CD14-positive monocyte (primary cell): Measurements from ENCODE around the gene DNAJA4. TPM values are rescaled to one million over a fixed set of nuclear protein-coding genes. Genes with fewer than 3 reads are reported as not detected.

Experiments used
- DNase-seq, 3 donors: peaks; one replicate each; pipeline ENCODE4 v3.0.0-alpha.2; 2011 to 2022
- H2AFZ ChIP-seq: 2 replicates; pipeline ENCODE4 v1.6.0; 2012; ENCODE audit warnings: mild to moderate bottlenecking, low read depth, low read length, inconsistent platforms; ENCODE audit not compliant: insufficient read depth, poor library complexity, severe bottlenecking
- H3K27ac ChIP-seq, 2 donors: 1 replicate in 1 of 2; 2 replicates in 1 of 2; pipeline ENCODE4 v1.5.1; 2012 to 2013; ENCODE audit warnings: low read length in 2 of 2, control low read depth in 1 of 2, inconsistent platforms in 1 of 2, low read depth in 1 of 2, mild to moderate bottlenecking in 1 of 2
- H3K27me3 ChIP-seq, 2 donors: one replicate each; pipeline versions ENCODE4 v1.6.0 to v1.6.1; 2011 to 2013; ENCODE audit warnings: low read length in 2 of 2; ENCODE audit not compliant: control insufficient read depth in 2 of 2, insufficient read depth in 2 of 2
- H3K36me3 ChIP-seq, 2 donors: replicated peaks in 1 of 2; 1 replicate in 1 of 2; 2 replicates in 1 of 2; pipeline versions ENCODE4 v1.5.1 to v1.6.1; 2012 to 2013; ENCODE audit warnings: low read length in 2 of 2, control low read depth in 1 of 2, inconsistent platforms in 1 of 2, mild to moderate bottlenecking in 1 of 2; ENCODE audit not compliant: insufficient read depth in 2 of 2, control insufficient read depth in 1 of 2
- H3K4me1 ChIP-seq, 2 donors: 1 replicate in 1 of 2; 2 replicates in 1 of 2; pipeline versions ENCODE4 v1.5.1 to v1.6.1; 2012 to 2013; ENCODE audit warnings: low read length in 2 of 2, control low read depth in 1 of 2, inconsistent platforms in 1 of 2, mild to moderate bottlenecking in 1 of 2, moderate library complexity in 1 of 2; ENCODE audit not compliant: insufficient read depth in 2 of 2, control insufficient read depth in 1 of 2
- H3K4me2 ChIP-seq: replicated peaks from 2 replicates; pipeline ENCODE3; 2012; ENCODE audit warnings: low read length, moderate library complexity, mild to moderate bottlenecking; ENCODE audit not compliant: poor library complexity, severe bottlenecking; ENCODE audit errors: extremely low read depth
- H3K4me3 ChIP-seq, 3 experiments: fragments of 200-600 bp in 1 of 3; sonication (generic) in 1 of 3; replicated peaks in 1 of 3; 1 replicate in 2 of 3; 2 replicates in 1 of 3; pipeline ENCODE4 v1.5.1; 2011 to 2013; ENCODE audit warnings: low read length in 3 of 3, mild to moderate bottlenecking in 3 of 3, control low read depth in 2 of 3, low read depth in 2 of 3, inconsistent platforms in 1 of 3, moderate library complexity in 1 of 3
- H3K79me2 ChIP-seq: 2 replicates; pipeline ENCODE4 v1.6.0; 2012; ENCODE audit warnings: mild to moderate bottlenecking, control low read depth, inconsistent platforms, low read length, moderate library complexity; ENCODE audit not compliant: insufficient read depth
- H3K9ac ChIP-seq: 2 replicates; pipeline ENCODE4 v1.6.0; 2017; ENCODE audit warnings: low read length, mild to moderate bottlenecking; ENCODE audit not compliant: insufficient read depth, poor library complexity, severe bottlenecking
- H3K9me3 ChIP-seq, 2 donors: replicated peaks in 1 of 2; 1 replicate in 1 of 2; 2 replicates in 1 of 2; pipeline versions ENCODE4 v1.5.1 to v1.6.1; 2012 to 2013; ENCODE audit warnings: low read length in 2 of 2, control low read depth in 1 of 2; ENCODE audit not compliant: control insufficient read depth in 1 of 2, insufficient read depth in 1 of 2
- H4K20me1 ChIP-seq: 2 replicates; pipeline ENCODE4 v1.6.0; 2012; ENCODE audit warnings: mild to moderate bottlenecking, low read length, control low read depth, moderate library complexity; ENCODE audit not compliant: insufficient read depth
- H3K27ac Mint-ChIP-seq, 7 donors: one replicate each; pipeline ENCODE4 v1.8.0; 2020; ENCODE audit warnings: mild to moderate bottlenecking in 7 of 7, mixed read lengths in 7 of 7, moderate library complexity in 6 of 7, inconsistent platforms in 2 of 7
- H3K27me3 Mint-ChIP-seq, 3 donors: one replicate each; pipeline ENCODE4 v1.8.0; 2021 to 2022; ENCODE audit warnings: low read depth in 3 of 3, mild to moderate bottlenecking in 3 of 3, mixed read lengths in 3 of 3, moderate library complexity in 3 of 3, inconsistent platforms in 1 of 3
- H3K36me3 Mint-ChIP-seq, 2 donors: one replicate each; pipeline ENCODE4 v1.8.0; 2020; ENCODE audit warnings: mixed read lengths in 2 of 2, inconsistent platforms in 1 of 2, mild to moderate bottlenecking in 1 of 2
- H3K4me1 Mint-ChIP-seq: one replicate; pipeline ENCODE4 v1.8.0; 2020; ENCODE audit warnings: mild to moderate bottlenecking, mixed read lengths
- H3K4me3 Mint-ChIP-seq, 2 donors: one replicate each; pipeline ENCODE4 v1.8.0; 2020; ENCODE audit warnings: mild to moderate bottlenecking in 2 of 2, mixed read lengths in 2 of 2, moderate library complexity in 1 of 2
- H3K9me3 Mint-ChIP-seq, 7 donors: one replicate each; pipeline ENCODE4 v1.8.0; 2020 to 2022; ENCODE audit warnings: mixed read lengths in 7 of 7, mild to moderate bottlenecking in 6 of 7, moderate library complexity in 6 of 7, inconsistent platforms in 2 of 7
- CTCF ChIP-seq: fragments of 200-600 bp; IDR thresholded peaks from one replicate; pipeline ENCODE4 v1.8.0; 2022; ENCODE audit warnings: antibody characterized with exemption, mild to moderate bottlenecking
- WGBS: methylation state at CpG from one replicate; pipeline ENCODE4 v1.1.5; 2013; ENCODE audit warnings: missing lambda C conversion rate; ENCODE audit not compliant: insufficient coverage; 5-methylcytosine and 5-hydroxymethylcytosine counted together
- intact Hi-C, 2 donors: fragments of 100-400 bp; cut with micrococcal nuclease; formaldehyde crosslinking; loops; one replicate each; pipeline versions ENCODE4 v1.15.0 to v1.15.1; 2023
- polyA plus RNA-seq, 3 donors: library from polyadenylated mRNA; depleted of rRNA in 1 of 3; unstranded in 2 of 3; stranded (reverse) in 1 of 3; fragments of 300-500 nt in 2 of 3; fragments of >200 nt in 1 of 3; fragmentation: Illumina TruSeq in 2 of 3; gene quantifications; 1 replicate in 2 of 3; 2 replicates in 1 of 3; pipeline ENCODE4 v1.2.3, GENCODE V29; 2012 to 2021

DNAJA4 gene
- polyA plus RNA-seq, 3 donors: 2.4 to 20.9 (median 2.5) TPM

GRCh38 chr15:78242128-78242527 is 22.2 kb upstream of the DNAJA4 start:
- H3K27me3 ChIP-seq: no peaks in the 10 kb centered on the region
- no peak overlapping the region for H3K4me3 ChIP-seq
- no peak overlapping the region for H3K27ac Mint-ChIP-seq
- H3K4me1 Mint-ChIP-seq: peaks cover 2% of the 10 kb centered on the region
- no peaks in the 10 kb centered on the region for H3K9me3 Mint-ChIP-seq
- H3K79me2 ChIP-seq: no peaks in the 10 kb centered on the region
- H3K9ac ChIP-seq: no peak overlapping the region
- 74% methylated on average over 3 of the region's 5 CpGs for WGBS
- H3K27ac ChIP-seq: no peak overlapping the region
- no peaks in the 10 kb centered on the region for H3K9me3 ChIP-seq
- intact Hi-C loops: loop anchor here (1.0 to 5.0 kb wide), 4 partner anchors 110 to 285 kb away; partner anchors contain the start of gene CIB2 (in 1 of the 2)
- H3K36me3 Mint-ChIP-seq: no peaks in the 10 kb centered on the region
- no peaks in the 10 kb centered on the region for H4K20me1 ChIP-seq
- H2AFZ ChIP-seq: no peak overlapping the region
- peaks cover 0 to 2% (median 1%) of the 10 kb centered on the region in 3 donors for H3K27me3 Mint-ChIP-seq
- H3K36me3 ChIP-seq: no peaks in the 10 kb centered on the region
- peak in 2 of 3 donors; percentile 8 to 22 for DNase-seq
- no peak overlapping the region for H3K4me2 ChIP-seq
- H3K4me3 Mint-ChIP-seq: no peak overlapping the region
- no peak for TF ChIP-seq CTCF
- peaks cover 5% of the 10 kb centered on the region in 2 donors for H3K4me1 ChIP-seq

- Mint-ChIP-seq H3K9me3 (peaks cover 0 to 2% (median 0%) of the 10 kb centered on the region in 7 donors), H3K27ac (no peak overlapping the region), H3K36me3 (no peaks in the 10 kb centered on the region), H3K4me3 (no peak overlapping the region), H3K27me3 (peaks cover 1 to 3% (median 2%) of the 10 kb centered on the region in 3 donors), H3K4me1 (peaks cover 2% of the 10 kb centered on the region)
- H3K36me3 ChIP-seq: no peaks in the 10 kb centered on the region
- no peak overlapping the region for H3K4me3 ChIP-seq
- WGBS: 64% methylated on average over 2 of the region's 6 CpGs
- no peaks in the 10 kb centered on the region for H4K20me1 ChIP-seq
- no peak overlapping the region for H3K4me2 ChIP-seq
- H3K9ac ChIP-seq: no peak overlapping the region
- no peaks in the 10 kb centered on the region for H3K9me3 ChIP-seq
- H3K27ac ChIP-seq: no peak overlapping the region
- H3K4me1 ChIP-seq: peaks cover 5% of the 10 kb centered on the region in 2 donors
- intact Hi-C loops: loop anchor here (5.0 kb wide), 3 partner anchors 111 to 286 kb away; partner anchors contain the start of gene CIB2 (in 1 of the 2)
- no peaks in the 10 kb centered on the region for H3K79me2 ChIP-seq
- no peak for TF ChIP-seq CTCF
- H2AFZ ChIP-seq: no peak overlapping the region
- DNase-seq: no peak
- H3K27me3 ChIP-seq: no peaks in the 10 kb centered on the region
Observed at GRCh38 chr15:78243058-78243457, 21.3 kb upstream of the DNAJA4 start.
